Measurements from ENCODE around the gene OTOG. TPM values are rescaled to one million over a fixed set of nuclear protein-coding genes. Genes with fewer than 3 reads are reported as not detected.
"Not testable (repeated sequence)": the region's sequence is repeated elsewhere in the genome, so short reads cannot be mapped to it uniquely, and the experiment has no call there.

The OTOG gene
- total RNA-seq, 1 experiment from 2014 or later = 5.9 TPM

DNA sequence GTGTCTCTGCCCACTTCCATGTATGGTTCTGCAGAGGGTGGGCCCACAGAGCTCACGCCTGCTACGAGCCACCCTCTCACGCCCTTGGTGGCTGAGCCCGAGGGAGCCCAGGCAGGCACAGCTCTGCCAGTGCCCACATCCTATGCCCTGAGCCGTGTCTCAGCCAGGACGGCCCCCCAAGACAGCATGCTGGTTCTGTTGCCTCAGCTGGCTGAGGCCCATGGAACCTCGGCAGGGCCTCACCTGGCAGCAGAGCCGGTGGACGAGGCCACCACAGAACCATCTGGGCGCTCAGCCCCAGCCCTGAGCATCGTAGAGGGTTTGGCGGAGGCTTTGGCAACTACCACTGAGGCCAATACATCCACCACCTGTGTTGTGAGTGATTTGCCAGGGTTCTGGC, 64.0 kb downstream of the OTOG start:
- Histone ChIP-seq H3K36me3 (no peaks in the 10 kb centered on the region), H3K4me1 (peaks cover 9% of the 10 kb centered on the region; the same call in 1 of the 2 replicates), H3K27ac (no peak overlapping the region), H3K9me3 (replicated peaks) (no peaks in the 10 kb centered on the region), H3K27me3 (no peaks in the 10 kb centered on the region), H3K4me3 (no peak overlapping the region)
- no peak for DNase-seq

DNA sequence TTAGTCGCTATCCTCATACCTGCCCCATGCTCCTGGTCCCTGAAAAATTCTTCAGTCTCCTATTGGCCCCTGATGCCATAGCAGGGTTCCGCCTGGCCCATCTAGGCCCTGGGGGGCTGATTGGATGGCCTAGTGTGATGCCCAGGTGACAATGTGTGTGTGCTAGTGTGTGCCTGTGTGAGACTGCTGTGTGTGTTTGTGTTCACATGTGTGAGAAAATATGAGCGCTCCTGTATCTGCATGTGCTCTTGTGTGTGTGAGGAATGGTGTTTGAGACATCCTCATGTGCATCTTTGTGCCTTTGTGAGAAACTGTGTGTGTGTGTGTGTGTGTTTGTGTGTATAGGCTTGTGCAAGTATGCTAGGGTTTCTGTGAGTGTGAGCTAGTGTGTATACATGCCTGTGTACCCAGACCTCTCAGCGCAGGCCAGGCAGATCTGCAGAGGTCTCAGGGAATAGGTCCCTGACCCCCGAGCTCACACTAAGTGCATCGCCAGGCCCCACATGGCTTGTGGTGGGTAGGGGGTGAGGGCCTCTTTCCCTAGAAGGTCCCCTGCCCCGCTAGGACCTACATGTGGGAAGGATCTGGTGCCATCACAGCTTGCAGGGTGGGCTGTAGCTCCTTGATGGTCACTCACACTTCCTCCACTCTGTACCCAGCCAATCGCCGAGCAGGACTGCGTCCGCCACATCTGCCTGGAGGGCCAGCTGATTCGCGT, 64.6 kb downstream of the OTOG start:
- DNase-seq = no peak
- H3K4me1 ChIP-seq = peaks cover 9% of the 10 kb centered on the region; the same call in 1 of the 2 replicates

DNA sequence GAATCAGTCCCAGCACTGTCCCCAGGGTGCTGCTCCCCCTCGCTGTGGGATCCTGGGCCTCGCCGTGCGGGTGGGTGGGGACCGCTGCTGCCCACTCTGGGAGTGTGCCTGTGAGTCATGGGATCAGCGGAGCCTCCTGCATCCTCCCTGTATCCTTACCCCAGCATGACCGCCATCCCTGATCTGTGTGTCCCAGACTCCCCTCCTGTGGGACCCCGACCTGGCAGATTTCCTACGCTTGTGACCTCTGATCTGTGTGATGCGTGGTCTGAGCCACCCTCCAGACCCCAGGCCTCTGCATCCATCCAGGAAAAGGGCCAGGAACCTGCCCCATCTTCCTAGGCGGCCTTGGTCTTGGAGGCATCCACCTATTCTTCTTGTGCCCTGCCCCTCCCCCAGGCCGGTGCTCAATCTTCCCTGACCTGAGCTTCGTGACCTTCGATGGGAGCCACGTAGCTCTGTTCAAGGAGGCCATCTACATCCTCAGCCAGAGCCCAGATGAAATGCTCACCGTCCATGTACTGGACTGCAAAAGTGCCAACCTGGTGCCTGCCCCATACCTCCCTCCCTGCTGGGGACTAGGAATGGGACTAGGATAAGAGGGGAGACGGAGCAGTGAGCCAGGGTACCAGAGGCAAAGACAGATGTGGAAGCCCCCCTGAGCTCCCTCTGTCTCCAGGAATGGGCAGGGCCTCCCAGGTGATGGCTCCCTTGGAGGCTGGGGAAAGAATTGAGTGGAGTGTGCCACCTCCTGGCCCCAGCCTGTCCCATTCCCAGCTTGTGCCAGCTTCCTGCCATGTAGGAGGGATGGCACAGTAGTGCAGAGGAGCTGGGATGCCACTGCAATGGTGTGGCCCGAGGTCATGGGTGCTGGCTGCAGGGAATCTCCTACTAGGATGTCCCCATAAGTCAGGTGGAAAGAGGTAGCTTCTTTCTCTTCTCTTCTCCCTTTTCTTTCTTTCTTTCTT, 65.4 kb downstream of the OTOG start:
- H3K9me3 ChIP-seq (replicated peaks) = no peaks in the 10 kb centered on the region
- no peak overlapping the region for H3K27ac ChIP-seq
- H3K4me1 ChIP-seq = peaks cover 9% of the 10 kb centered on the region; the same call in 1 of the 2 replicates
- H3K27me3 ChIP-seq = no peaks in the 10 kb centered on the region
- no peak overlapping the region for H3K4me3 ChIP-seq
- DNase-seq = no peak
- H3K36me3 ChIP-seq = no peaks in the 10 kb centered on the region

More for the DNA sequence above, 64.6 kb downstream of the OTOG start:
- Histone ChIP-seq H3K36me3 (no peaks in the 10 kb centered on the region), H3K27ac (no peak overlapping the region), H3K4me3 (no peak overlapping the region), H3K27me3 (no peaks in the 10 kb centered on the region), H3K9me3 (replicated peaks) (no peaks in the 10 kb centered on the region)

DNA sequence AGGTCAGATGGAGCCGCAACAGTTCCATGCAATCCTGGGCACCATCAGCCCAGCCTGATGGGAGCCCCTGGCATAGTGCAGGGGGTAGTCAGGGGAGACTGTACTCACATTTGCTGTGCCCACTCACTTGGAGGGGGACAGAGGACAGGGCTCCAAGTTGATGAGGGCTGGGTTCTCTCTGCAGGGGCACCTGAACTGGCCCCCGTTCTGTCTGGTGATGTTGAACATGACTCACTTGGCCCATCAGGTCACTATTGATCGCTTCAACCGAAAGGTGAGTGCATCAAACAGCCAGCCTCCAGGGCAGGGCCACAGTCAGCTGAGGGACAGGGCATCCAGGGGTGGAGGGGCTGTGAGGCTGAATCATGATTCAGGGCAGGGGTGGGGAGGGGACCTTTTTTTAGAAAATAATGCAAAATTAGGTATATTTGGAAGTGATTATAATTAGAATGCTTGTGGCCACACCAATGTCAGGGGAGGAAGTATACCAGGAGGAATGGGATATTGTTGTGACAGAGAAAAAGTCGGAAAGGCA, 66.4 kb downstream of the OTOG start:
- H3K36me3 ChIP-seq = no peaks in the 10 kb centered on the region
- H3K4me1 ChIP-seq = peaks cover 9% of the 10 kb centered on the region; the same call in 1 of the 2 replicates
- H3K4me3 ChIP-seq = no peak overlapping the region
- no peaks in the 10 kb centered on the region for H3K9me3 ChIP-seq (replicated peaks)
- DNase-seq = no peak
- H3K27me3 ChIP-seq = no peaks in the 10 kb centered on the region
- H3K27ac ChIP-seq = no peak overlapping the region

- H3K9me3 ChIP-seq (replicated peaks) = no peaks in the 10 kb centered on the region
- no peak for DNase-seq
- no peaks in the 10 kb centered on the region for H3K36me3 ChIP-seq
- no peak overlapping the region for H3K27ac ChIP-seq
- H3K27me3 ChIP-seq = no peaks in the 10 kb centered on the region
- peaks cover 9% of the 10 kb centered on the region; the same call in 1 of the 2 replicates for H3K4me1 ChIP-seq
- no peak overlapping the region for H3K4me3 ChIP-seq
Measured at GRCh38 chr11:17613983-17614382, 66.9 kb downstream of the OTOG start.

- H3K4me1 ChIP-seq, H3K27ac ChIP-seq, DNase-seq, H3K27me3 ChIP-seq, H3K4me3 ChIP-seq, H3K36me3 ChIP-seq: not testable (repeated sequence)
- H3K9me3 ChIP-seq (replicated peaks) = peaks cover 30% of the 10 kb centered on the region; the same call in 1 of the 2 replicates
Measured at GRCh38 chr11:17622711-17623110, 75.7 kb downstream of the OTOG start.

DNA sequence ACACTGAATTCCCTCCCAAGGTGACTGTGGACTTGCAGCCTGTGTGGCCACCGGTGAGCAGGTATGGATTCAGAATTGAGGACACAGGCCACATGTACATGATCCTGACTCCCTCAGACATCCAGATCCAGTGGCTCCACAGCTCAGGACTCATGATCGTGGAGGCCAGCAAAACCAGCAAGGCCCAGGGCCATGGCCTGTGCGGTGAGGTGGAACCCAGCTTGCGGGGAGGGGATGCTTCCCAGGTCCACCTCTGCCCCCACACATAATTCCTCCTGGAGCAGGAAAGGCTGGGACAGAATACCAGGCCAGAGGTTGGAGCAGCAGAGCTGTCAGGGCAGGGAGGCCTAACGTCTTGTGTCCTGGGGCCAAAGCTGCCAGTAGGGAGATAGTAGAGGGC, 82.1 kb downstream of the OTOG start:
- Histone ChIP-seq H3K27ac (no peak overlapping the region), H3K27me3 (no peaks in the 10 kb centered on the region), H3K4me1 (peaks cover 2% of the 10 kb centered on the region), H3K36me3 (no peaks in the 10 kb centered on the region), H3K9me3 (replicated peaks) (peaks cover 11% of the 10 kb centered on the region; the same call in 1 of the 2 replicates), H3K4me3 (no peak overlapping the region)
- DNase-seq = no peak

DNA sequence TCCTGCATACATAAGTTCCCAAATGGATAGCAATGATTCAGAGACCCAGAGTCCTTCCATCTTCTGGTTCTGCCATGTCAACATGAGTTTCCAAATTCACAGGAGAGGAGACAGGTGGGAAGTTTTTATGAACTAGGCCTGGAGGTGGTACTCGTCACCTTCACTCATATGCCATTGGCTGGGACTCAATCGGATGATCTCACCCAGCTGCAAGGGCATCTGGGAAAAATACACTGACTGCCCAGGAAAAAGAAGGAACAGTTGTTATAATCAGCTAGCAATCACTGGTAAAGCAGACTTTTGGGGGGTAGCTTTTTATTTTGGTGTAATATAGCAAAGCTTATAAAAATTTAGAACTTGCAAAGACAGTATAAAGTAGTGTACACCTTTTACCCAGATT, 83.9 kb downstream of the OTOG start:
- Histone ChIP-seq H3K9me3 (replicated peaks) (peaks cover 7% of the 10 kb centered on the region; the same call in 1 of the 2 replicates), H3K27me3 (no peaks in the 10 kb centered on the region), H3K4me1 (peaks cover 2% of the 10 kb centered on the region), H3K36me3 (no peaks in the 10 kb centered on the region), H3K4me3 (no peak overlapping the region), H3K27ac (no peak overlapping the region)
- no peak for DNase-seq

- H3K4me3 ChIP-seq = no peak overlapping the region
- H3K4me1 ChIP-seq = peaks cover 2% of the 10 kb centered on the region
- H3K27me3 ChIP-seq = no peaks in the 10 kb centered on the region
- H3K9me3 ChIP-seq (replicated peaks) = peaks cover 7% of the 10 kb centered on the region; the same call in 1 of the 2 replicates
- no peak for DNase-seq
- H3K27ac ChIP-seq = no peak overlapping the region
- no peaks in the 10 kb centered on the region for H3K36me3 ChIP-seq
Measured at GRCh38 chr11:17631702-17632365, 84.8 kb downstream of the OTOG start.

- no peak overlapping the region for H3K27ac ChIP-seq
- no peaks in the 10 kb centered on the region for H3K27me3 ChIP-seq
- H3K9me3 ChIP-seq (replicated peaks) = no peaks in the 10 kb centered on the region
- H3K4me1 ChIP-seq = peaks cover 2% of the 10 kb centered on the region
- H3K4me3 ChIP-seq = no peak overlapping the region
- DNase-seq = no peak
- H3K36me3 ChIP-seq = no peaks in the 10 kb centered on the region
Measured at GRCh38 chr11:17633279-17633986, 86.4 kb downstream of the OTOG start.

GRCh38 chr11:17633987-17634775, 87.1 kb downstream of the OTOG start:
- Histone ChIP-seq H3K36me3 (peaks cover 3% of the 10 kb centered on the region; the same call in 1 of the 2 replicates), H3K4me3 (no peak overlapping the region), H3K4me1 (peaks cover 2% of the 10 kb centered on the region), H3K9me3 (replicated peaks) (no peaks in the 10 kb centered on the region), H3K27me3 (no peaks in the 10 kb centered on the region), H3K27ac (no peak overlapping the region)
- no peak for DNase-seq

DNA sequence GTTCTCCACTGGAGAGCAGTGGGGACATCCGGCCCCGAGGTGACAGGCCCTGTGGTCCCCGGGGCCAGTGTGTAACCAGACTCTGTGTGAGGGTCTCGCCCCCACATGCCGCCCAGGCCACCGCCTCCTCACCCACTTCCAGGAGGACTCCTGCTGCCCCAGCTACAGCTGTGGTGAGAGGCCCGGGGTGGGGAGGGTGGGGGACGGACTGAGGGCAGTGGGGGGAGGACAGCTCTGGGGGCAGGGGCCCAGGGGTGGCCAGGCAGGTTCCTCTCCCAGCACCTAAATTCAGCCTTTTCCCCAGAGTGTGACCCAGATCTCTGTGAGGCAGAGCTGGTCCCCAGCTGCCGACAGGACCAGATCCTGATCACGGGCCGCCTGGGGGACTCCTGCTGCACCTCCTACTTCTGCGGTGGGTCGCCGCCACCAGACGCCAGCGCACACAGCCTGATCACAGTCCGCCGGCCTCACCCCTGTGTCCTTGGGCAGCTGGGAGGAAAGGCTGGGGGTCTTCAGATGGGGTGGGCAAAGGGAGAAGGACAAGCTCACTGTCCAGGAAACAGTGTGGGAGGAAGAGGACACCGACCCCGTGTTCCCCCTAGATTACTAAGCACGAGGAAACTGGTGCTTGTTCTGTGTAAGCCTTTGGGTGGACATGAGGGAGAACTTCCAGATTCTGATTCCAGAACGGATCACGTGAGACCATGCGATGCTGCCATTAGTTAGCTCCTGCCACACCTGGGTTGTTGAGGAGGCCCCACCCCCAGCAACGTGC, 87.9 kb downstream of the OTOG start:
- DNase-seq = no peak
- H3K27me3 ChIP-seq = no peaks in the 10 kb centered on the region
- peaks cover 2% of the 10 kb centered on the region for H3K4me1 ChIP-seq
- H3K4me3 ChIP-seq = no peak overlapping the region
- H3K27ac ChIP-seq = no peak overlapping the region
- peaks cover 3% of the 10 kb centered on the region; the same call in 1 of the 2 replicates for H3K36me3 ChIP-seq
- no peaks in the 10 kb centered on the region for H3K9me3 ChIP-seq (replicated peaks)

- no peak for DNase-seq
- H3K36me3 ChIP-seq = peaks cover 3% of the 10 kb centered on the region; the same call in 1 of the 2 replicates
- peaks cover 2% of the 10 kb centered on the region for H3K4me1 ChIP-seq
- H3K27me3 ChIP-seq = no peaks in the 10 kb centered on the region
- no peak overlapping the region for H3K27ac ChIP-seq
- no peak overlapping the region for H3K4me3 ChIP-seq
- no peaks in the 10 kb centered on the region for H3K9me3 ChIP-seq (replicated peaks)
Measured at GRCh38 chr11:17635551-17635938, 88.5 kb downstream of the OTOG start.
